Measurements from ENCODE around the gene DYNC2LI1.
A peak's percentile ranks its signal among the peaks of the same experiment; 100 is the strongest.

The DYNC2LI1 gene

DNA sequence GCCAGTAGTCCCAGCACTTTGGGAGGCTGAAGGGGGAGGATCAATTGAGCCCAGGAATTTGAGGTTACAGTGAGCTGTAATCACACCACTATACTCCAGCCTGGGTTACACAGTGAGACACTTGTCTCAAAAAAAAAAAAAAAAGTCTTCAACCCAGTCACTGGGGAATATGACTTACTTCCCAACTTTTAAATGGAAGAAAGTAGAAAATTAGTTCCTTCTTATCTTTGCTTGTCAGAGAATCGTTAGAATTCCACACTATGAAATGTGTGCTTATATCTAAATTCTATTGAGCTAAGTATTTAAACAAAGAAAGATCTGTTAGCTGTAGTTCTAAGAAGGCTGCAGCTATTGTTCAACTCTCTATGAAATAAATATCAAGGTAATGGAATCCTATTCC is 22.4 kb downstream of the DYNC2LI1 start:
- Histone ChIP-seq H3K36me3 (ENCODE audit: insufficient read depth, low read length) (no peaks in the 10 kb centered on the region), H3K4me2 (ENCODE audit: low read depth, low read length, poor library complexity, severe bottlenecking) (no peak overlapping the region), H3K9ac (ENCODE audit: low read depth, low read length, poor library complexity, severe bottlenecking) (no peak overlapping the region), H3K4me1 (ENCODE audit: insufficient read depth, low read length, poor library complexity, severe bottlenecking) (no peaks in the 10 kb centered on the region), H4K20me1 (ENCODE audit: insufficient read depth, low read length, poor library complexity, severe bottlenecking) (no peaks in the 10 kb centered on the region), H3F3A (ENCODE audit: low read depth) (no peaks in the 10 kb centered on the region), H3K27me3 (ENCODE audit: insufficient read depth, low read length, poor library complexity, severe bottlenecking) (no peaks in the 10 kb centered on the region), H3K9me2 (replicated peaks; ENCODE audit: low read depth, low read length) (no peaks in the 10 kb centered on the region), H3K79me2 (ENCODE audit: insufficient read depth, low read length) (no peaks in the 10 kb centered on the region), H3K9me3 (ENCODE audit: insufficient read depth, low read depth, low read length) (no peaks in the 10 kb centered on the region), H2AFZ (ENCODE audit: low read length) (no peak overlapping the region), H3K4me3 (ENCODE audit: low read length, poor library complexity, severe bottlenecking) (no peak overlapping the region)
- no peak for TF ChIP-seq EZH2phosphoT487 (IDR thresholded peaks at IDR 0.05; ENCODE audit: borderline replicate concordance)
- no peak for TF ChIP-seq CTCF (conservative IDR thresholded peaks at IDR 0.05; ENCODE audit: low read length)

DNA sequence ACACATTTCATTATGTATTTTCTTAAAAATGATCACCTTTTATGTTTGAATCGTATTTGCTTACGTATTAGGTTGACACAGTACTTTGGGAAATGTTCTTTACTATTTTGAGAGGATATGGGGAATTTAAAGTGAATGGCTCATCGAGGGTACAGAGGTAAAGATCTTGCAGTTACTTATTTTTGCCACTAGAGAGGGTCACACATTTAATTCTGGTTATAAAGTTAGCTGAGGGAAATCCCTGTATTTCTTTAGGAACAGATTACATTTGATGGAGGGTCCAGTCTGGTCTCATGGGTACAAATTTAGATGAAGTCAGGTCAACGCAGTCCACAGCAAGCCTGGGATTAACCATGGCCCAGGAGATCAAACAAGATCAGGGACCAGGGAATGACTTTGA is 24.5 kb downstream of the DYNC2LI1 start:
- Histone ChIP-seq H3K4me3 (ENCODE audit: low read length, poor library complexity, severe bottlenecking) (no peak overlapping the region), H3K9me3 (ENCODE audit: insufficient read depth, low read depth, low read length) (no peaks in the 10 kb centered on the region), H2AFZ (ENCODE audit: low read length) (no peak overlapping the region), H3K27me3 (ENCODE audit: insufficient read depth, low read length, poor library complexity, severe bottlenecking) (no peaks in the 10 kb centered on the region), H3K9me2 (replicated peaks; ENCODE audit: low read depth, low read length) (no peaks in the 10 kb centered on the region), H3K4me1 (ENCODE audit: insufficient read depth, low read length, poor library complexity, severe bottlenecking) (no peaks in the 10 kb centered on the region), H4K20me1 (ENCODE audit: insufficient read depth, low read length, poor library complexity, severe bottlenecking) (no peaks in the 10 kb centered on the region), H3F3A (ENCODE audit: low read depth) (no peaks in the 10 kb centered on the region), H3K4me2 (ENCODE audit: low read depth, low read length, poor library complexity, severe bottlenecking) (no peak overlapping the region), H3K9ac (ENCODE audit: low read depth, low read length, poor library complexity, severe bottlenecking) (no peak overlapping the region), H3K79me2 (ENCODE audit: insufficient read depth, low read length) (no peaks in the 10 kb centered on the region), H3K36me3 (ENCODE audit: insufficient read depth, low read length) (no peaks in the 10 kb centered on the region)
- TF ChIP-seq CTCF (conservative IDR thresholded peaks at IDR 0.05; ENCODE audit: low read length) (peak; percentile 72), EZH2phosphoT487 (IDR thresholded peaks at IDR 0.05; ENCODE audit: borderline replicate concordance) (no peak)

GRCh38 chr2:43800894-43801293 is 27.1 kb downstream of the DYNC2LI1 start:
- Histone ChIP-seq H2AFZ (ENCODE audit: low read length) (no peak overlapping the region), H3K4me2 (ENCODE audit: low read depth, low read length, poor library complexity, severe bottlenecking) (no peak overlapping the region), H3K4me3 (ENCODE audit: low read length, poor library complexity, severe bottlenecking) (no peak overlapping the region), H3F3A (ENCODE audit: low read depth) (no peaks in the 10 kb centered on the region), H3K27me3 (ENCODE audit: insufficient read depth, low read length, poor library complexity, severe bottlenecking) (no peaks in the 10 kb centered on the region), H3K36me3 (ENCODE audit: insufficient read depth, low read length) (no peaks in the 10 kb centered on the region), H3K79me2 (ENCODE audit: insufficient read depth, low read length) (no peaks in the 10 kb centered on the region), H3K9me2 (replicated peaks; ENCODE audit: low read depth, low read length) (no peaks in the 10 kb centered on the region), H3K9me3 (ENCODE audit: insufficient read depth, low read depth, low read length) (no peaks in the 10 kb centered on the region), H3K4me1 (ENCODE audit: insufficient read depth, low read length, poor library complexity, severe bottlenecking) (no peaks in the 10 kb centered on the region), H3K9ac (ENCODE audit: low read depth, low read length, poor library complexity, severe bottlenecking) (no peak overlapping the region), H4K20me1 (ENCODE audit: insufficient read depth, low read length, poor library complexity, severe bottlenecking) (no peaks in the 10 kb centered on the region)
- TF ChIP-seq EZH2phosphoT487 (IDR thresholded peaks at IDR 0.05; ENCODE audit: borderline replicate concordance) (no peak), CTCF (conservative IDR thresholded peaks at IDR 0.05; ENCODE audit: low read length) (no peak)
